Upper lobe of left lung (tissue), 6 donors: Measurements from ENCODE around the gene NGB. TPM values are rescaled to one million over a fixed set of nuclear protein-coding genes. Genes with fewer than 3 reads are reported as not detected.
A peak's percentile ranks its signal among the peaks of the same experiment; 100 is the strongest.

Experiments used
- ATAC-seq, 2 donors: fragments of 200-7000 bp; cut with Tn5 transposase; one replicate each; pipeline ENCODE4 v1.9.1; 2022; ENCODE audit warnings: mild to moderate bottlenecking in 2 of 2, moderate library complexity in 2 of 2; ENCODE audit not compliant: low FRiP score in 2 of 2
- DNase-seq, 2 donors: peaks; one replicate each; pipeline ENCODE4 v3.0.0-alpha.2; 2019 to 2020
- H3K27ac ChIP-seq, 4 donors: fragments of 200-600 bp; sonication (generic); one replicate each; pipeline ENCODE4 v1.5.1; 2016 to 2019
- H3K27me3 ChIP-seq, 4 donors: fragments of 200-600 bp; sonication (generic); one replicate each; pipeline ENCODE4 v1.5.1; 2017 to 2019
- H3K36me3 ChIP-seq, 4 donors: fragments of 200-600 bp; sonication (generic); one replicate each; pipeline ENCODE4 v1.5.1; 2016 to 2019
- H3K4me1 ChIP-seq, 4 donors: fragments of 200-600 bp; sonication (generic); one replicate each; pipeline ENCODE4 v1.5.1; 2018 to 2019
- H3K4me3 ChIP-seq, 4 donors: fragments of 200-600 bp; sonication (generic); one replicate each; pipeline ENCODE4 v1.5.1; 2017 to 2019; ENCODE audit warnings: mild to moderate bottlenecking in 2 of 4, moderate library complexity in 1 of 4
- H3K9me3 ChIP-seq, 4 donors: fragments of 200-600 bp; sonication (generic); one replicate each; pipeline ENCODE4 v1.5.1; 2018 to 2019
- CTCF ChIP-seq, 6 experiments: fragments of 450-650 bp in 4 of 6; fragments of 200-600 bp in 2 of 6; sonication (generic) in 2 of 6; IDR thresholded peaks; one replicate each; pipeline ENCODE4 v1.5.1; 2016 to 2019; ENCODE audit warnings: antibody characterized with exemption in 6 of 6
- EP300 ChIP-seq, 4 donors: sonication (generic); formaldehyde crosslinking; IDR thresholded peaks; one replicate each; pipeline ENCODE4 v1.5.1; 2017; ENCODE audit warnings: antibody characterized with exemption in 4 of 4, control low read depth in 2 of 4
- POLR2A ChIP-seq, 4 donors: fragments of 450-650 bp; IDR thresholded peaks; one replicate each; pipeline ENCODE4 v1.5.1; 2016 to 2017; ENCODE audit warnings: antibody characterized with exemption in 4 of 4, mild to moderate bottlenecking in 2 of 4
- POLR2AphosphoS5 ChIP-seq, 2 donors: sonication (generic); formaldehyde crosslinking; IDR thresholded peaks; one replicate each; pipeline ENCODE4 v1.5.1; 2017; ENCODE audit warnings: antibody characterized with exemption in 2 of 2
- WGBS, 2 donors: methylation state at CpG; one replicate each; pipeline ENCODE4 v1.1.5; 2017 to 2018; 5-methylcytosine and 5-hydroxymethylcytosine counted together
- total RNA-seq, 6 donors: library from RNA; depleted of rRNA in 4 of 6; stranded (reverse); fragments of >200 nt in 4 of 6; gene quantifications; one replicate each; pipeline versions ENCODE4 v1.1.0 to v1.2.1, GENCODE V29; 2016 to 2021
- donor health status: DM: no; HTN: no; CAD: no; lungs with moderate emphysema.
- donor health status: DM: no; HTN: yes; CAD: no; lungs with severe emphysema.

Gene NGB
- total RNA-seq, 6 donors from 2014 or later = 0.30 TPM; not detected in 5

GRCh38 chr14:77243853-77244252, 27.2 kb downstream of the NGB start:
- ATAC-seq = peak in 1 of 2 donors; percentile 11
- DNase-seq = no peak
- Histone ChIP-seq H3K4me3 (no peak overlapping the region), H3K4me1 (no peaks in the 10 kb centered on the region), H3K27me3 (no peaks in the 10 kb centered on the region), H3K9me3 (no peaks in the 10 kb centered on the region), H3K36me3 (no peaks in the 10 kb centered on the region), H3K27ac (no peak overlapping the region)
- no peak for TF ChIP-seq EP300 (IDR thresholded peaks at IDR 0.05)
- no peak for TF ChIP-seq POLR2AphosphoS5 (IDR thresholded peaks at IDR 0.05)
- no peak for TF ChIP-seq CTCF (IDR thresholded peaks at IDR 0.05)
- no peak for TF ChIP-seq POLR2A (IDR thresholded peaks at IDR 0.05)
- 74 to 93% methylated on average over 4 of the region's 4 CpGs for WGBS, 2 donors

- no peak for DNase-seq
- H3K9me3 ChIP-seq = no peaks in the 10 kb centered on the region
- H3K36me3 ChIP-seq = no peaks in the 10 kb centered on the region
- WGBS, 2 donors = 54 to 71% methylated on average over 12 of the region's 12 CpGs
- H3K4me3 ChIP-seq = no peak overlapping the region
- no peak for ATAC-seq
- no peaks in the 10 kb centered on the region for H3K27me3 ChIP-seq
- no peak overlapping the region for H3K27ac ChIP-seq
- no peaks in the 10 kb centered on the region for H3K4me1 ChIP-seq
- TF ChIP-seq CTCF (IDR thresholded peaks at IDR 0.05) (no peak), EP300 (IDR thresholded peaks at IDR 0.05) (no peak), POLR2A (IDR thresholded peaks at IDR 0.05) (no peak), POLR2AphosphoS5 (IDR thresholded peaks at IDR 0.05) (no peak)
Measured at GRCh38 chr14:77242752-77243151, 28.3 kb downstream of the NGB start.

GRCh38 chr14:77241955-77242354, 29.1 kb downstream of the NGB start:
- H3K36me3 ChIP-seq = no peaks in the 10 kb centered on the region
- H3K4me3 ChIP-seq = no peak overlapping the region
- no peaks in the 10 kb centered on the region for H3K27me3 ChIP-seq
- TF ChIP-seq EP300 (IDR thresholded peaks at IDR 0.05) = no peak
- TF ChIP-seq CTCF (IDR thresholded peaks at IDR 0.05) = no peak
- ATAC-seq (no peak), DNase-seq (no peak)
- H3K27ac ChIP-seq = no peak overlapping the region
- 61 to 73% methylated on average over 2 of the region's 2 CpGs for WGBS, 2 donors
- H3K9me3 ChIP-seq = no peaks in the 10 kb centered on the region
- no peaks in the 10 kb centered on the region for H3K4me1 ChIP-seq

- ATAC-seq (no peak), DNase-seq (peak in 1 of 2 donors; percentile 68)
- Histone ChIP-seq H3K4me1 (no peaks in the 10 kb centered on the region), H3K27me3 (no peaks in the 10 kb centered on the region), H3K4me3 (no peak overlapping the region), H3K27ac (no peak overlapping the region), H3K36me3 (no peaks in the 10 kb centered on the region), H3K9me3 (no peaks in the 10 kb centered on the region)
- TF ChIP-seq CTCF (IDR thresholded peaks at IDR 0.05) = no peak
- no peak for TF ChIP-seq EP300 (IDR thresholded peaks at IDR 0.05)
- no peak for TF ChIP-seq POLR2A (IDR thresholded peaks at IDR 0.05)
- no peak for TF ChIP-seq POLR2AphosphoS5 (IDR thresholded peaks at IDR 0.05)
- 63 to 78% methylated on average over 3 to 15 of the region's 15 CpGs for WGBS, 2 donors
Measured at GRCh38 chr14:77240336-77240915, 30.6 kb downstream of the NGB start.

GRCh38 chr14:77239412-77239811, 31.6 kb downstream of the NGB start:
- Histone ChIP-seq H3K9me3 (no peaks in the 10 kb centered on the region), H3K27me3 (no peaks in the 10 kb centered on the region), H3K4me3 (no peak overlapping the region), H3K27ac (no peak overlapping the region), H3K36me3 (no peaks in the 10 kb centered on the region), H3K4me1 (no peaks in the 10 kb centered on the region)
- DNase-seq (peak in 1 of 2 donors; percentile 68), ATAC-seq (no peak)
- no peak for TF ChIP-seq EP300 (IDR thresholded peaks at IDR 0.05)
- TF ChIP-seq POLR2A (IDR thresholded peaks at IDR 0.05) = no peak
- no peak for TF ChIP-seq CTCF (IDR thresholded peaks at IDR 0.05)
- TF ChIP-seq POLR2AphosphoS5 (IDR thresholded peaks at IDR 0.05) = no peak
- 94 to 96% methylated on average over 5 to 16 of the region's 16 CpGs for WGBS, 2 donors
